GM21737 (cell line): ENCODE data around the gene CNOT9.
A peak's percentile ranks its signal among the peaks of the same experiment; 100 is the strongest.
"Not testable (repeated sequence)": the region's sequence is repeated elsewhere in the genome, so short reads cannot be mapped to it uniquely, and the experiment has no call there.

Source experiments
- ATAC-seq: cut with Tn5 transposase; IDR thresholded peaks from one replicate; pipeline ENCODE4 v1.9.1; 2021; ENCODE audit warnings: mild to moderate bottlenecking, moderate library complexity; ENCODE audit not compliant: unreplicated experiment

The CNOT9 gene, protein sequence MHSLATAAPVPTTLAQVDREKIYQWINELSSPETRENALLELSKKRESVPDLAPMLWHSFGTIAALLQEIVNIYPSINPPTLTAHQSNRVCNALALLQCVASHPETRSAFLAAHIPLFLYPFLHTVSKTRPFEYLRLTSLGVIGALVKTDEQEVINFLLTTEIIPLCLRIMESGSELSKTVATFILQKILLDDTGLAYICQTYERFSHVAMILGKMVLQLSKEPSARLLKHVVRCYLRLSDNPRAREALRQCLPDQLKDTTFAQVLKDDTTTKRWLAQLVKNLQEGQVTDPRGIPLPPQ

DNA sequence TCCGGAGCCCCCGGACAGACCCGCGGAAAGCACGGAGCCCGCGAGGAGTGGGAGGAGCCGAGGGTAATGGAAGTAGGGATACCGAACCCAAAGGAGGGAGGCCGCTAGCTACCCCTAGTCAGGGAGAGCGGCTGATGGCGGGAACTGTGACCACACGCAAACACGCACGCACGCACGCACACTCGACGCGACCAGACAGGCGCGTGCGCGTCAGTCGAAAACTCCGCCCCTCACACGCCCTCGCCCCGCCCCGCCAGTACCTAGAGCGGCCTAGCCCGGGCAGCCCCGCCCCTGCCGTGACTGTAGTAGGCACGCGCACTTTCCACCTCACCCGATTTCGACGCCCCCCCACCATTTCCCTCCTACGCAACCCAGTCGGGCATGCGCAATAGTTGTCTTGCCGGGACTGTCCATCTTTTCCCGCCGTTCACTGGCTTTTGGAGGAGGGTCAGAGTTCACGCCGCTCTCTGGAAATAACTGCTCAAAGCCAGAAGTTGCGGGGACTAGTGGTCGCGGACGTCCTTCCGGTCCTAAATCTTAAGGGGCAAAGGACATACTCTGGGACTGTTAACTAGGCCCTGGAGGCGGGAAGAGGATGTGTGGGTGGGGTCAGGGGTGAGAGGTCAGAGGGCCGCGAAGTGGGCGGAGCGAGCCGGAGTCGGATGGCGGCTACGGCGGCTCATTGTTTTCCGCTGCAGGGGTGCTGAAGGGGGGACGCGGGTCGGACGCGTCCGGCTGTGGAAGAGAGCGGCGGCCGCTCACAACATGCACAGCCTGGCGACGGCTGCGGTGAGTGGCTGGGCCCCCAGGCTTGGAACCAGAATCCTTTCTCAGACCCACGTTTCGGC lies at the start of gene CNOT9, which contains the start of gene USP37:
Gene CNOT9, plus strand, starts transcription at position 650 of the 848 bp plus-strand sequence. Its CDS starts 116 bp downstream, at position 766.
Gene USP37, minus strand, starts transcription at position 162 of the 848 bp plus-strand sequence. CDS start 9,698 bp downstream, outside the sequence.
- ATAC-seq: peak; percentile 83

DNA sequence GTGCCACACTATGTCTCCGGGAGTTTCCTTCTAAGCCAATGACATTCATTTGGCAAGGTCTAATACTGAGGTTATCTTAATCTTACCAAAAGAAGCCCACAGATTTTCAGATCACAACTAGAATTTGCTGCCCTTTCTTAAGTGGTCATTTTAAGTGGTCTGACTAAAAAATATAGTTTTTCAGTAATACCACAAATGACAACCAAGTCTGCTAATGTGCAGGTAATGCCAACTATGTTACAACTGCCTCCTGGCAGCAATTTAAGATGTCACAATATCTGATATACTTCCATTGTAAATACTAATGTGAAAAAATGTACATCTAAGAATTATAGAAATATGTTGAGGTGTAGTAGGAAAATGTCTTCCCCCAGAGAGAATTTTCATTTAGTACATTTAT lies 49.8 kb upstream of the CNOT9 start:
- no peak for ATAC-seq

DNA sequence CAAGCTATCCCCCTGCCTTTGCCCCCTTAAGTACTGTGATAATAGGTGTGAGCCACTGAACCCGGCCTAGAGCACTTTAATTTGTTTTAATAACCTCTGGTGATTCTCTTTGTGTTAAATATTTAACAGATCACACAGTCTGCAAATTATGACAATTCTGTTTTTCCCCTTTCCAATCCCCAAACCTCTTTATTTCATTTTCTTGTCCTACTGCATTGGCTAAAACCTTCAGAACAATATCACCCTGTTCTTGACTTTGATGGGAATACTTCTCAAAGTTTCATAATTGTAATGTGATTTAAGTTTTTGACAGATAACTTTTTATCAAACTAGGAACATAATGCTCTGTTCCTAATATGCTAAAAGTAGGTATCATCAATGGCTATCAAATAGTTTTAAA lies 45.0 kb upstream of the CNOT9 start:
- ATAC-seq: no peak

DNA sequence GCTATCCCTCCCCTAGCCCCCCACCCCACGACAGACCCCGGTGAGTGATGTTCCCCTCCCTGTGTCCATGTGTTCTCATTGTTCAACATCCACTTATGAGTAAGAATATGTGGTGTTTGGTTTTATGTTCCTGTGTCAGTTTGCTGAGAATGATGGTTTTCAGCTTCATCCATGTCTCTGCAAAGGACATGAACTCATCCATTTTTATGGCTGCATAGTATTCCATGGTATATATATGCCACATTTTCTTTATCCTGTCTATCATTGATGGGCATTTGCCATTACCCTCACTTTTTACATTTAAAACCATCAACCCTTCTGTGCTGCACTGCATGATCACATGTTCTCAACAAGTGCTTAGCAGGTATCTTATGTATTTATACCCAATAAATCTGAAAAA lies 40.2 kb upstream of the CNOT9 start:
- not testable (repeated sequence) for ATAC-seq

DNA sequence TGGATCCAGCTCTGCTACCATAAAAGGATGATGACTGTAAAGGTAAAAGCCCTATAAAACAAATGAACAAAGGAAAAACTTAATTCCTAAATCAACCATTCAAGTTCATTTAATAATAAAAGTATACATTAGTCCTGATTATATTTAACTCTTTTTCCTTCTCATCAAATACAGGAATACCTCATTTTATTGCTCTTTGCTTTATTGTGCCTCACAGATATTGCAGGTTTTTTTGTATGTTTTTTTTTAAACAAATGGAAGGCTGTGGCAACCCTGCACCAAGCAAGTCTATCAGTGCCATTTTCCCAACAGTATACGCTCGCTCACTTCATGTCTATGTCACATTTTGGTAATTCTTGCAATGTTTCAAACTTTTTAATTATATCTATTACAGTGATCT lies 38.6 kb upstream of the CNOT9 start:
- ATAC-seq: no peak

DNA sequence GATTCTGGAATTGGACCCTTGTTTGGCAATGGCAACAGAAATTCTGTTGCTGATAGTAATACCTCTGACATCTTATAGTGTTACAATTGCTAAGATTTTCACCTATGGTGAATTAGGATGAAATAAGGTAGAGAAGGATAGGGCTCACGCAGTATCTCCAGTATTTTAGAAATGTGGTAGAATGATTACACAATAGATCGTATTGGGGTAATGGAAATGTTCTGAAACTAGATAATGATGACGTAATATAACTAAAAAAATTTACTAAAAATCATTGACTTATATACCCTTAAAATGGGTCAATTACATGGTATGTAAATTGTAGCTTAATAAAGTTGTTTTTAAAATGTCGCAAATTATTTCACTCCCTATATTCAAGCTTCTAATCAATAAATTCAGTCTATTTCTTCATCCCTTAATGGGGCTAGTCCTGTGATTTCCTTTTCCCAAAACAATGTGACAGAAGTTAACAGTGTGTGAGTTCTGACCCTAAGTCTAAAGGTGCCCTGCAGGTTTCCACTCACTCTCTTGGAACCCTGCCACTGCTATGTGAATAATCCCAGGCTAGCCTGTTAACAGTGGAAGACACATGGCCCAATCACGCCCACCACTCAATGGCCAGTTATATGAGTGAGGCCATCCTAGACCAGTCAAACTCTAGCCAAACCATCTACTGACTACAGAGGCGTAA lies 31.7 kb upstream of the CNOT9 start:
- no peak for ATAC-seq

DNA sequence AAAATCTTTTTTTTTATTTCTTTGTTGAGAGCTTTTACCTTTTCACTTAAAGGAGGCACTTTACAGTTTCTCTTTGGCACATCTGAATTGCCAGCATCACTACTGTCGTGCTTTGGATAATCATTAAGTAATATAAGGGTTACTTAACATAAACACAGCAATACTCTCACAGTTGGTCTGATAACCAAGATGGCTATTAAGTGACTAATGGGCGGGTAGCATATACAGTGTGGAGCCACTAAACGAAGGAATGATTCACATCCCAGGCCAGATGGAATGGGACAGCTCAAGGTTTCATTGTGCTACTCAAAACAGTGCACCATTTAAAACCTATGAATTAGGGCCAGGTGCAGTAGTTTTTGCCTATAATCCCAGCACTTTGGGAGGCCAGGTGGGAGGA lies 28.6 kb upstream of the CNOT9 start:
- ATAC-seq: no peak

DNA sequence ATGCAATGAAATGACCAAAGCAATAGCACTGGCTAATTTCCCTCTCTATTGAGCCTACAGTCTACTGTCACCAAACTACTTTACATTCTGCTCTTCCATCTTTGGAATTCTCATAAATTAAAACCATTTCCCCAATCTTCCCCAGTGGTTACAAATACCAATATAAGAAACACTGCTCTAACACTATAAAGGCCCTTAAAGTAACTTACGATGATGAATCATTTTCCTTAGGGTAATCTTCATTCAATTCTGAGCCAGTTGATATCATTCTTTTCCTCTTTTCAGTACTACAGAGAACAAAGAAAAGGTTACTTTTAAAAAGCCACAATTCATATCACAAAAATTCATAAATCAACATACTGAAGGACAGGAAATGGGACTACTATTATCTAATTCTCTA lies 22.6 kb upstream of the CNOT9 start:
- no peak for ATAC-seq

DNA sequence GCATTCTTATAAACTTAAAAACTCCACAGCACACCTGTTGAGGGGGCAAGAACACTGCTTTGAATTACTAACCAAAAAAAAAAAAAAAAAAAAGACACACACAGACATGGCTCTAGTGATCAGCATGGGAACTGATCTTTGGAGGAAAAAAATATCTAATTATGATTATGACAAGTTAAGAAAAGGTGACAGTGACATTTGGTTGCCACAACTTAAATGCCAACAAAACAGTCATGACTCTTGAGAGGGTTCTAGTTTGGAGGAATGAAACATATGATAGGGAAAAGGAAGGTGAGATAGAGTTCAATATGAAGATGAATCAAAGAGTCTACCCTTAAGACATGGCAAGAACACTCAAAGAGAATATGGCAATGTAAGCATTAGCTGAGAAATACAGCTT lies 21.1 kb upstream of the CNOT9 start:
- no peak for ATAC-seq

DNA sequence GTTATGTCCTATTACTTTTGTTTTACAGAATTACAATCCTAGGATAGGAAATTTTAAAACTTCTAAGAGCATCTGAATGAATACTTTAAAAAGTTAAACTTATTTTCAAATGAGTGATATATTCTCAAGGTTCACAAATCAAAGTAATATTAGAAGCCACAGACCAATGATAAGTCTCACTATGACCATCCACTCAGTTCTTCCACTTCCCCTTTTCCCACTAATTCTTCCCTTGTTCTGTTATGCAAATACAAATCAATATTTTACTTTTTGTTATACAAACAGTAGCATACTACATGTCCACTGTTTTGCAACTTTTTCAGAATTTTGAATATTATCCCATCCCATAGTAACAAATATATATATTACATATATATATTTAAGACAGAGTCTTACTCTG lies 20.7 kb upstream of the CNOT9 start:
- no peak for ATAC-seq

DNA sequence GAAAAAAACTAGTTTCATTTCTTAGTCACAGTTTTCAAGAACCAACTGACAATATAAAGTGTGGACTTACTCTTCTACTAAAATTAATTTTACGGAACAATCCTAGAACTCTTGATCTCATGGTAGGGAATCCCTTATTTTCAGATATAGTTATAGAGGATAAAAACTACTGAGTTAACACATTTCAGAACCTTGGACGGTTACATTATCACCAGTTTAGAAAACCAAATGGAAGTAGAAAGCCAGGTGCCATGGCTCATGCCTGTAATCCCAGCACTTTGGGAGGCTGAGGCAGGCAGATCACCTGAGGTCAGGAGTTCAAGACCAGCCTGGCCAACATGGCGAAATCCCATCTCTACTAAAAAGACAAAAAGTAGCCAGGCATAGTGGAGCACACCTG lies 14.4 kb upstream of the CNOT9 start:
- ATAC-seq: not testable (repeated sequence)

DNA sequence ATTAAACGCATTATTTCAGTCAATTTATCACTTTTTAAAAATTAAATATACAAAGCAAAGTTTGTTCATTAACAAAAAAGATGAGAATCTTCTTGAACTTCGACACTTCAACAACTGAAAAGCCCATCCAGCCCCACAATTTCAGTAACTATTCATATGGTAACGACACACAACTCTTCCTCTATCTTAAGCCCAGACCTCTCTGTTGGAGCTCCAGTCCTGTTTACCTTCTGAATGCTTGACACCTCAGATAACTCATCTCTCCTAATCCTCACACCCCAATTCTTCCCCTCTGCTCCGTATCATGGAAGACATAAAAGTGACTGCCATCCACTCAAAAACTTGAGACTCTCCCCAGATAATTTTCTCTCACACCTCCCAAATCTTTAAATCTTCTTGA lies 13.1 kb upstream of the CNOT9 start:
- no peak for ATAC-seq

DNA sequence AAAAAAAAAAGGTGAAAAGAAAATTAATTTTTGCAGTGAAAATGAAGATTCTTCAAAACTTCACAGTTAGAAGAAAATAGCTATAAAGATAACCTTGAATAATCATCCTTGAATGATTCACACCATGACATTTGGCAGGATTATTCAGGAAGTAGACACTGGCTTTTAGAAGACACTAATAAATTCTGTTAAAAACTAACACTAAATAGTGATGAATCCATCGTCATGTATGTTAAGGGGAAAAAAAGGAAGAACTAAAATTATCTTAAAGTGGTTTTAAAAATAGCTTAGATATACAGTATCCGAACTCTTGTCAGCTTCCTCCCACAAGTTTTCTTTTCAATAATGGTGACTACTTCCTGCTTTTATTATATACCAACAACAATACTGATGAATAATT lies 10.7 kb upstream of the CNOT9 start:
- no peak for ATAC-seq

DNA sequence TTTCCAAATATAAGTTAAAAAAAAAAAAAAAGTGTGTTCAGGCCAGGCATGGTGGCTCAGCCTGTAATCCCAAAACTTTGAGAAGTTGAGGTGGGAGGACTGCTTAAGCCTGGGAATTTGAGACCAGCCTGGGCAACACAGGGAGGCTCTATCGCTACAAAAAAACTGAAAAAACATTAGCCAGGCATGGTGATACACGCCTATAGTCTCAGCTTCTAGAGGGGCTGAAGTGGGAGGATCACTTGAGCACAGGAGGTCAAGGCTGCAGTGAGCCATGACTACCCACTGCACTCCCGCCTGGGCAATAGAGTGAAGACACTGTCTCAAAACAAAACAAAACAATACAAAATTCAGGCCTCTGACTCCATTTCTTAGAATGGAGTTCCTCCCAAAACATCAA lies 9.7 kb upstream of the CNOT9 start:
- no peak for ATAC-seq

DNA sequence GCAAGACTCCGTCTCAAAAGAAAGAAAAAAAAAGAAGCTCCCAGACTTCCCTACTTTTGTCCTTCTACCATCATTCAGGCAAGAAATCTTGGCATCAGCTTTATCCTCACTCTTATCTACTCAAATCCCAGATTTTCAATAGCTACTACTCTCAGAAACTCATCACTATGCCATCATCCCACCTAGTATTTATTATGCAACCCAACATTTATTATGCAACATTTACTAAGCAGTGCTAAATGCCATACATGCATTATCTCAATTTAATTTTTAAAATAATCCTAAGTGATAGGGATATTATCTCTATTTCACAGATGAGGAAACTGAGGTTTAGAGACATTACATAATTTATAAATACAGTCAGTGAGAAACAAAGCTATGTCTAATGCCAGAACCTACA lies 4.6 kb upstream of the CNOT9 start:
- ATAC-seq: no peak

DNA sequence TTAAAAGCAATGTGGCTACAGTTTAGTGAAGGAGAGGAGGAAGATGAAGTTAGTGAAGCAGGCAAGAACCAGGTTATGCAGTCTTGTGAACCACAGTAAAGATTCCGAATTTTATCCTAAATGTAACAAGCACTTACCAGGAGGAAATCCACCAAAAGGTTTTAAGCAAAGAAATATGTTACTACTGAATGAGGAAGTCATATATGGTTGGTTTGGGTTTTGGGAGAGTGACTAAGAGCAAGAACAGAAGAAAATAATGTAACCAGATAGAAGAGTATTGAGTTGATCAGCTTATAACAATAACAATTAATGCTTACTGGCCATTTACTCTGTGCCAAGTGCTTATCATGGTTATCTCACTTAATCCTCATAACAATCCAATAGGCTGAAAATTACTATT lies 2.3 kb upstream of the CNOT9 start:
- ATAC-seq: no peak

DNA sequence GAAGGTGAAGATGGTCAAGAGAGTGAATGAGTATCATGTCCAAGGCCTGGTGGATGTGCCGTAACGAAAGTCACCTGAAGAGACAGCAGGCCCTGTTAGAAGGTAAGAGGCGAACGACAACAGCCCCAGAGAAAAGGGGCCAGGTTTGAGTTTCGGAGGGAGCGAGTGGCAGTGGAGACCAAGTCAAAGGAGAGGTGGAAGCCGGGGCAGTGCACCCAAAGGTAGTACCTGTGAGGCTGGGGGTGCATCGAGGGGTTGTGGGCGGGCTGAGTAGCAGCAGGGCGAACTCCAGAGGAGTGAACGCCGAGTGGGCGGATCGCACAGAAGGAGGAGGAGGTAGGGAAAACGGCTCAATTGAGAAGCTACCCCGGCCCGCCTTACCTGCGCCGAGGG lies 846 bp upstream of the CNOT9 start:
- ATAC-seq: peak; percentile 38

DNA sequence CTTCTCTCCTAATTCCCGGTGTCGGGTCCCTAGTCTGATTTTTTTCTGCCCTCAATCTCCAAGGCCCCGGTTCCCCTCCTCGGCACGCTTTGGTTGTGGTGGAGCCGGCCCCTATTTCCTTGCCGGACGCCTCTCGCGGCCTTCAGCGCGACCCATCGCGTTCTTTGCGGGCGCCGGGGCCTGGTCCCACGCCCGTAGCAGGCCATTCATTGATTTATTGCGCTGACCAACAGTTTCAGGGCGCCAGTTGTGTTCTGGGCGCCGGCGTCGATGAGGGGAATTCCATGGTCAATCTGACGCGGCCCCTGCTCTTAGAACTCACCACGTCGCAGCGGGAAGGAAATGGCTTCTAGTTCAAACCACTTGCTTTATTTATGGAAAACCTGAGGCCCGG lies 396 bp downstream of the CNOT9 start:
- peak; percentile 25 for ATAC-seq

DNA sequence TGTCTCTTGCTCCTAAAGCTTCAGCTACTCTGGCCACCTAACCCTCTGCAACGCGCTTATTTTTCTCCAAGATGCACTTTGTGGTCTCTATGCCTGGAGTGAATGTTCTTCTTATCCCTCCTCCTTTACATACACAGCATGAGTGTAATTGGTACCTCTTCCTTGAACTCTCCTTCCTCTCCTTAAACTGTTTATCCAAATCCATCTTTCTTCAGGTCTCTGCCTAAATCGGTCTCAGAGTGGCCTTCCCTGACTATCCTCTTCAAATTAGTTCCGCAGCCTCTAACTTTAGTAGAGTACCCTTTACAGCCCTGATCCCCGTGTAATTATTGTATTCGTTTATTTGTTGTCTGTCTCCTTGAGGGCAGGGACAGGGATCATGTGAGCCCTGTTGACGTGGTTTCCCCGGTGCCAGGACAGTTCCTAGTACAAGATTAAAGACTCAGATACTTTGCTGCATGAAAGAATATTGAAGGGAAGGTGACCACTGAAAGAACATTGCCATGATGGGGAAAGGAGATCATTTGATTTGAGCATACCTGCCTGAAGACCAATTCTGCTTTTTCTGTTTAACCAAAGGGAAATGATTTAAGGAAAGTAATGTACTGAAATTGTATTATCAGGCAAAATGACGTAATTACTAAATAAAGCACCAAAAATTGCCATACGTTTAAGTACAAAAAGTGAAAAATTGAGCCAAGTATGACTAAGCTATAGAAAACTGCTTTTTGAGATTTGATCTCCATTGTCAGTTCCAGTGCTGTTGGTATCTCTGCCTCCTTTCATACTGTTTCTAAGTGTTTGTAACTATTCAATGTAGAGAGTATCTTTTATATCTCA lies 1.2 kb downstream of the CNOT9 start:
- no peak for ATAC-seq

DNA sequence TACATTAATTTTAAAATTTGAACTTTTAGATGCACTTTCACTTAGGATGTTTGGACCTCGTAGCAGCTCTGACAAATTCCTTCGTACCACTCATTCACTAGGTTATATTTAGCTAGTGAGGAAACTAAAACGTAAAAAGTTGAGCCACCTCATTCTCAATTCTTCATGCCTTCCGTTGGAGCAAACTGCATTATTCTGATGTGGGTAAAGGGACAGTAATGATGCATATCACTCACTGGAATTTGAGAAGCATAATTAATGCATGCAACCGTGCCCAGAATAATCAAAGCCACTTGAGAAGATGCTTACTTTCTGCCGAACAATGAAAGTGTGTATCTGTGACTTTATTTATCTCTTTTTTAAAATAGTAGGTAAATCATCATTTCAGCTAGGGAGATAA lies 2.2 kb downstream of the CNOT9 start:
- ATAC-seq: no peak

DNA sequence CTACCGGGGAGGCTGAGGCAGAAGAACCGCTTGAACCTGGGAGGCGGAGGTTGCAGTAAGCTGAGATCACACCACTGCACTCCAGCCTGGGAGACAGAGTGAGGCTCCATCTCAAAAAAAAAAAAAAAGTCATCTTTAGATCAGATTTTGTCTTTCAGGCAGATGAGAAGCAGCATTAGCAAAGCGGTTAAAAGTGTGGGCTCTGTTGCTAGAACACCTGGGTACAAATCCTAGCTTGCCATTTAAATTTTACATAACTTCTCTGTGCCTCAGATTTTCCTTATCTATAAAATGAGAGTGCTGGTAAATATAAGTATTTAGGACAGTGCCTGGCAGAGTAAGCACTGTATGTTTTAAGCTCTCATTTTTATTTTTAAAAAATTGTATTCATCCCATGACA lies 8.2 kb downstream of the CNOT9 start:
- no peak for ATAC-seq
